Liver (tissue), 3 donors: Measurements from ENCODE around the gene NBAS.

Source experiments
- CTCF ChIP-seq: fragments of 150-350 bp; IDR thresholded peaks from 2 replicates; pipeline ENCODE4 v1.5.1; 2017; ENCODE audit warnings: improper control_type of control experiment, low read depth, low read length; ENCODE audit not compliant: missing input control
- FOXA2 ChIP-seq: IDR thresholded peaks from 2 replicates; pipeline ENCODE4 v1.6.1; 2016; ENCODE audit warnings: antibody characterized with exemption
- GABPA ChIP-seq, 2 donors: IDR thresholded peaks in 1 of 2; conservative IDR thresholded peaks in 1 of 2; 2 replicates each; pipeline ENCODE4 v1.6.1; 2016; ENCODE audit warnings: antibody characterized with exemption in 2 of 2, mild to moderate bottlenecking in 1 of 2, moderate library complexity in 1 of 2
- MAX ChIP-seq: IDR thresholded peaks from 2 replicates; pipeline ENCODE4 v1.6.1; 2016; ENCODE audit warnings: antibody characterized with exemption
- REST ChIP-seq: IDR thresholded peaks from 2 replicates; pipeline ENCODE4 v1.6.1; 2016; ENCODE audit warnings: antibody characterized with exemption, mild to moderate bottlenecking
- TAF1 ChIP-seq: conservative IDR thresholded peaks from 2 replicates; pipeline ENCODE4 v1.6.1; 2016; ENCODE audit warnings: antibody characterized with exemption, mild to moderate bottlenecking
- ZBTB33 ChIP-seq: IDR thresholded peaks from 2 replicates; pipeline ENCODE4 v1.6.1; 2016; ENCODE audit warnings: antibody characterized with exemption
- TF ChIP-seq, protein P1 (sequence below): IDR thresholded peaks from 2 replicates; pipeline ENCODE4 v1.6.1; 2016; ENCODE audit warnings: antibody characterized with exemption
- donor health status: healthy.
- donor health status: healthy.

GRCh38 chr2:15238028-15238427, 323.1 kb downstream of the NBAS start:
- TF ChIP-seq ZBTB33 (no peak), REST (no peak), CTCF (no peak), TAF1 (no peak), GABPA (IDR thresholded peaks at IDR 0.05 in 1 of 2, conservative IDR thresholded peaks at IDR 0.05 in 1 of 2) (no peak), FOXA2 (no peak), MAX (no peak)
- TF ChIP-seq, protein P1, sequence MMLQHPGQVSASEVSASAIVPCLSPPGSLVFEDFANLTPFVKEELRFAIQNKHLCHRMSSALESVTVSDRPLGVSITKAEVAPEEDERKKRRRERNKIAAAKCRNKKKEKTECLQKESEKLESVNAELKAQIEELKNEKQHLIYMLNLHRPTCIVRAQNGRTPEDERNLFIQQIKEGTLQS, result no peak
